ENCODE data around the gene LSM11.

LSM11 gene

GRCh38 chr5:157732596-157733262 is 10.8 kb upstream of the LSM11 start:
- in situ Hi-C loops (cut with HindIII; ENCODE audit: low sequenced_read_pairs): no loop called here

GRCh38 chr5:157734436-157734835 is 9.1 kb upstream of the LSM11 start:
- in situ Hi-C loops (cut with HindIII; ENCODE audit: low sequenced_read_pairs): no loop called here

- in situ Hi-C loops (cut with HindIII; ENCODE audit: low sequenced_read_pairs): no loop called here
These were observed 7.5 kb upstream of the LSM11 start for GRCh38 chr5:157735991-157736390.

- in situ Hi-C loops (cut with HindIII; ENCODE audit: low sequenced_read_pairs): no loop called here
These were observed 3.9 kb upstream of the LSM11 start for GRCh38 chr5:157739388-157740228.

- in situ Hi-C loops (cut with HindIII; ENCODE audit: low sequenced_read_pairs): no loop called here
These were observed 3.3 kb upstream of the LSM11 start for GRCh38 chr5:157740229-157740610.

- in situ Hi-C loops (cut with HindIII; ENCODE audit: low sequenced_read_pairs): no loop called here
These were observed 2.4 kb upstream of the LSM11 start for GRCh38 chr5:157741131-157741530.

- in situ Hi-C loops (cut with HindIII; ENCODE audit: low sequenced_read_pairs): no loop called here
These were observed 819 bp downstream of the LSM11 start for GRCh38 chr5:157744051-157745011.

- in situ Hi-C loops (cut with HindIII; ENCODE audit: low sequenced_read_pairs): no loop called here
These were observed 1.5 kb downstream of the LSM11 start for GRCh38 chr5:157745041-157745456.

GRCh38 chr5:157747173-157747740 is 3.7 kb downstream of the LSM11 start:
- in situ Hi-C loops (cut with HindIII; ENCODE audit: low sequenced_read_pairs): no loop called here

GRCh38 chr5:157747766-157748700 is 4.5 kb downstream of the LSM11 start:
- in situ Hi-C loops (cut with HindIII; ENCODE audit: low sequenced_read_pairs): no loop called here

GRCh38 chr5:157748760-157749461 is 5.4 kb downstream of the LSM11 start:
- in situ Hi-C loops (cut with HindIII; ENCODE audit: low sequenced_read_pairs): no loop called here

GRCh38 chr5:157749462-157749799 is 5.9 kb downstream of the LSM11 start:
- in situ Hi-C loops (cut with HindIII; ENCODE audit: low sequenced_read_pairs): no loop called here

- in situ Hi-C loops (cut with HindIII; ENCODE audit: low sequenced_read_pairs): no loop called here
These were observed 6.8 kb downstream of the LSM11 start for GRCh38 chr5:157750320-157750719.

- in situ Hi-C loops (cut with HindIII; ENCODE audit: low sequenced_read_pairs): no loop called here
These were observed 12.6 kb downstream of the LSM11 start for GRCh38 chr5:157756122-157756521.

GRCh38 chr5:157758706-157759105 is 15.2 kb downstream of the LSM11 start:
- in situ Hi-C loops (cut with HindIII; ENCODE audit: low sequenced_read_pairs): no loop called here

GRCh38 chr5:157761690-157762621 is 18.4 kb downstream of the LSM11 start:
- in situ Hi-C loops (cut with HindIII; ENCODE audit: low sequenced_read_pairs): no loop called here

- in situ Hi-C loops (cut with HindIII; ENCODE audit: low sequenced_read_pairs): no loop called here
These were observed 21.0 kb downstream of the LSM11 start for GRCh38 chr5:157764531-157764930.

- in situ Hi-C loops (cut with HindIII; ENCODE audit: low sequenced_read_pairs): no loop called here
These were observed 22.9 kb downstream of the LSM11 start for GRCh38 chr5:157766442-157766841.

Measured in DLD1 (cell line).